Ascending aorta (tissue), 2 donors: Measurements from ENCODE around the gene KLHL6. TPM values are rescaled to one million over a fixed set of nuclear protein-coding genes. Genes with fewer than 3 reads are reported as not detected.
"Not testable (repeated sequence)": the region's sequence is repeated elsewhere in the genome, so short reads cannot be mapped to it uniquely, and the experiment has no call there.

Experiments
- DNase-seq, 2 donors: peaks; one replicate each; pipeline ENCODE4 v3.0.0-alpha.2; 2019; ENCODE audit warnings: low spot score in 2 of 2
- H3K27ac ChIP-seq, 2 donors: fragments of 200-600 bp; sonication (generic); one replicate each; pipeline ENCODE4 v1.5.1; 2016 to 2017; ENCODE audit warnings: mild to moderate bottlenecking in 1 of 2
- H3K27me3 ChIP-seq: fragments of 200-600 bp; sonication (generic); one replicate; pipeline ENCODE4 v1.5.1; 2017
- H3K36me3 ChIP-seq, 2 donors: fragments of 200-600 bp; sonication (generic); one replicate each; pipeline ENCODE4 v1.5.1; 2016
- H3K4me1 ChIP-seq, 2 donors: fragments of 200-600 bp; sonication (generic); one replicate each; pipeline ENCODE4 v1.5.1; 2016 to 2017; ENCODE audit warnings: mild to moderate bottlenecking in 1 of 2
- H3K4me3 ChIP-seq, 2 donors: fragments of 200-600 bp; sonication (generic); one replicate each; pipeline ENCODE4 v1.5.1; 2016 to 2017; ENCODE audit warnings: mild to moderate bottlenecking in 1 of 2
- H3K9me3 ChIP-seq, 2 donors: fragments of 200-600 bp; sonication (generic); one replicate each; pipeline ENCODE4 v1.5.1; 2016
- CTCF ChIP-seq, 3 experiments: fragments of 200-600 bp in 2 of 3; fragments of 450-650 bp in 1 of 3; sonication (generic) in 2 of 3; IDR thresholded peaks; one replicate each; pipeline ENCODE4 v1.5.1; 2016 to 2019; ENCODE audit warnings: antibody characterized with exemption in 3 of 3, mild to moderate bottlenecking in 1 of 3, moderate library complexity in 1 of 3
- intact Hi-C: fragments of 100-400 bp; cut with DNase I; formaldehyde crosslinking; loops from one replicate; pipeline ENCODE4 v1.15.1; 2023
- total RNA-seq: library from RNA; depleted of rRNA; stranded (reverse); fragments of >200 nt; gene quantifications from one replicate; pipeline ENCODE4 v1.1.0, GENCODE V29; 2016

The KLHL6 gene
- total RNA-seq, 1 donor from 2014 or later = 1.5 TPM

GRCh38 chr3:183529185-183529584 is 26.3 kb downstream of the KLHL6 start:
- H3K27ac ChIP-seq = no peak overlapping the region
- intact Hi-C loops = no loop called here
- no peak overlapping the region for H3K4me3 ChIP-seq
- H3K9me3 ChIP-seq = no peaks in the 10 kb centered on the region
- TF ChIP-seq CTCF (IDR thresholded peaks at IDR 0.05) = no peak
- DNase-seq = no peak
- no peaks in the 10 kb centered on the region for H3K27me3 ChIP-seq
- no peaks in the 10 kb centered on the region for H3K4me1 ChIP-seq
- H3K36me3 ChIP-seq = no peaks in the 10 kb centered on the region

GRCh38 chr3:183528758-183529157 is 26.7 kb downstream of the KLHL6 start:
- H3K4me3 ChIP-seq, H3K36me3 ChIP-seq, H3K9me3 ChIP-seq, H3K27me3 ChIP-seq, H3K4me1 ChIP-seq, intact Hi-C loops, DNase-seq, H3K27ac ChIP-seq: not testable (repeated sequence)

GRCh38 chr3:183527428-183528379 is 27.8 kb downstream of the KLHL6 start:
- TF ChIP-seq CTCF (IDR thresholded peaks at IDR 0.05) = no peak
- Histone ChIP-seq H3K9me3 (no peaks in the 10 kb centered on the region), H3K36me3 (no peaks in the 10 kb centered on the region), H3K4me3 (no peak overlapping the region), H3K27ac (no peak overlapping the region), H3K27me3 (no peaks in the 10 kb centered on the region), H3K4me1 (no peaks in the 10 kb centered on the region)
- no peak for DNase-seq
- intact Hi-C loops = no loop called here

- no peak overlapping the region for H3K27ac ChIP-seq
- no peaks in the 10 kb centered on the region for H3K4me1 ChIP-seq
- intact Hi-C loops = no loop called here
- no peak overlapping the region for H3K4me3 ChIP-seq
- no peaks in the 10 kb centered on the region for H3K27me3 ChIP-seq
- H3K36me3 ChIP-seq = no peaks in the 10 kb centered on the region
- DNase-seq = no peak
- H3K9me3 ChIP-seq = no peaks in the 10 kb centered on the region
- TF ChIP-seq CTCF (IDR thresholded peaks at IDR 0.05) = no peak
Observed at GRCh38 chr3:183526838-183527427, 28.6 kb downstream of the KLHL6 start.

GRCh38 chr3:183524476-183524875 is 31.0 kb downstream of the KLHL6 start:
- TF ChIP-seq CTCF (IDR thresholded peaks at IDR 0.05) = no peak
- DNase-seq = no peak
- Histone ChIP-seq H3K4me3 (no peak overlapping the region), H3K9me3 (no peaks in the 10 kb centered on the region), H3K27me3 (no peaks in the 10 kb centered on the region), H3K4me1 (no peaks in the 10 kb centered on the region), H3K27ac (no peak overlapping the region), H3K36me3 (no peaks in the 10 kb centered on the region)
- intact Hi-C loops = no loop called here

- H3K27ac ChIP-seq, DNase-seq, H3K4me1 ChIP-seq, H3K4me3 ChIP-seq, H3K9me3 ChIP-seq, intact Hi-C loops, H3K36me3 ChIP-seq, H3K27me3 ChIP-seq: not testable (repeated sequence)
Observed at GRCh38 chr3:183520741-183521556, 34.6 kb downstream of the KLHL6 start.

- H3K27ac ChIP-seq, H3K27me3 ChIP-seq, H3K9me3 ChIP-seq, H3K4me1 ChIP-seq, H3K36me3 ChIP-seq, intact Hi-C loops, DNase-seq, H3K4me3 ChIP-seq: not testable (repeated sequence)
Observed at GRCh38 chr3:183520295-183520694, 35.2 kb downstream of the KLHL6 start.
